GM12878 (cell line): ENCODE measurements around the gene PPP1R9B. TPM values are rescaled to one million over a fixed set of nuclear protein-coding genes. Genes with fewer than 3 reads are reported as not detected.

ENCODE experiments used
- ATAC-seq: fragments of 200-7000 bp; cut with Tn5 transposase; 3 replicates; pipeline ENCODE4 v1.9.1; 2020; ENCODE audit warnings: mild to moderate bottlenecking, moderate library complexity
- BruUV-seq: library from RNA; stranded (reverse); fragments of 400-500 nt; replicated peaks from 2 replicates; lab custom pipeline; 2021; lab: Mats Ljungman, UMichigan
- CTCF ChIA-PET: fragments of 300-600 bp; sonication (Branson Sonifier 250); formaldehyde crosslinking; extraction: SDS; loops from one replicate; lab custom pipeline; 2021; ENCODE audit warnings: inconsistent platforms; lab: Yijun Ruan, JAX
- POLR2A ChIA-PET: fragments of 350-600 bp; formaldehyde crosslinking; extraction: SDS; loops from one replicate; lab custom pipeline; 2021; ENCODE audit warnings: inconsistent platforms; lab: Charles Lee
- RAD21 ChIA-PET: fragments of 300-600 bp; sonication (Branson Sonifier 250); formaldehyde crosslinking; loops from one replicate; lab custom pipeline; 2023; ENCODE audit warnings: antibody characterized with exemption; ENCODE audit not compliant: unreplicated experiment; lab: Charles Lee
- SMC1A ChIA-PET: fragments of 300-600 bp; sonication (Branson Sonifier 250); formaldehyde crosslinking; loops from one replicate; lab custom pipeline; 2023; ENCODE audit not compliant: unreplicated experiment, uncharacterized antibody; lab: Charles Lee
- DNase-seq: peaks from one replicate; pipeline ENCODE4 v3.0.0-alpha.2; 2011; ENCODE audit warnings: low read depth, low spot score
- FAIRE-seq: peaks from 3 replicates; lab custom pipeline; 2011; peaks lifted over from hg19 to GRCh38; lab: Jason Lieb, UNC
- H2AFZ ChIP-seq: 2 replicates; pipeline ENCODE4 v1.6.0; 2011; ENCODE audit warnings: low read depth, low read length, control low read depth; ENCODE audit not compliant: control insufficient read depth
- H3K27ac ChIP-seq: 2 replicates; pipeline ENCODE4 v1.5.1; 2011; ENCODE audit warnings: control low read depth; ENCODE audit not compliant: control insufficient read depth, insufficient read depth
- H3K27me3 ChIP-seq, 2 experiments: replicated peaks in 1 of 2; 2 replicates each; pipeline versions ENCODE4 v1.6.0 to v1.6.1; 2011; ENCODE audit warnings: low read length in 1 of 2; ENCODE audit not compliant: control insufficient read depth in 2 of 2, insufficient read depth in 2 of 2
- H3K36me3 ChIP-seq, 2 experiments: 2 replicates each; pipeline ENCODE4 v1.5.1; 2011; ENCODE audit warnings: low read length in 1 of 2; ENCODE audit not compliant: control insufficient read depth in 2 of 2, insufficient read depth in 2 of 2
- H3K4me1 ChIP-seq: 2 replicates; pipeline ENCODE4 v1.6.1; 2011; ENCODE audit warnings: mild to moderate bottlenecking, low read length, moderate library complexity, mixed read lengths; ENCODE audit not compliant: control insufficient read depth, insufficient read depth
- H3K4me2 ChIP-seq: 2 replicates; pipeline ENCODE4 v1.6.0; 2011; ENCODE audit warnings: control low read depth; ENCODE audit not compliant: control insufficient read depth, insufficient read depth
- H3K4me3 ChIP-seq: fragments of 200-600 bp; sonication (generic); 2 replicates; pipeline ENCODE4 v1.5.1; 2016
- H3K79me2 ChIP-seq: 2 replicates; pipeline ENCODE4 v1.6.0; 2011; ENCODE audit warnings: low read length; ENCODE audit not compliant: control insufficient read depth, insufficient read depth
- H3K9ac ChIP-seq: 2 replicates; pipeline ENCODE4 v1.8.0; 2011; ENCODE audit warnings: low read length, control low read depth, mixed read lengths; ENCODE audit not compliant: control insufficient read depth, insufficient read depth
- H3K9me3 ChIP-seq: replicated peaks from 3 replicates; pipeline ENCODE4 v1.5.1; 2011; ENCODE audit warnings: mild to moderate bottlenecking, low read length; ENCODE audit not compliant: control insufficient read depth, insufficient read depth
- H4K20me1 ChIP-seq: 2 replicates; pipeline ENCODE4 v1.6.0; 2011; ENCODE audit not compliant: control insufficient read depth, insufficient read depth
- EZH2 ChIP-seq: IDR thresholded peaks from 2 replicates; pipeline ENCODE4 v1.6.1; 2012; ENCODE audit warnings: low read depth, mild to moderate bottlenecking, control low read depth, inconsistent platforms, low read length, borderline replicate concordance; ENCODE audit not compliant: control insufficient read depth
- IRF4 ChIP-seq: IDR thresholded peaks from 2 replicates; pipeline ENCODE4 v1.6.1; 2011; ENCODE audit warnings: low read depth, low read length
- NBN ChIP-seq: fragments of 450-650 bp; IDR thresholded peaks from 2 replicates; pipeline ENCODE4 v1.6.1; 2016
- NFIC ChIP-seq: IDR thresholded peaks from 2 replicates; pipeline ENCODE4 v1.6.1; 2012; ENCODE audit warnings: low read depth, mild to moderate bottlenecking, inconsistent platforms, low read length, moderate library complexity
- RAD21 ChIP-seq: IDR thresholded peaks from 2 replicates; pipeline ENCODE4 v1.6.1; 2011; ENCODE audit warnings: mild to moderate bottlenecking, low read depth, low read length, moderate library complexity; ENCODE audit not compliant: insufficient read depth
- SMC3 ChIP-seq: IDR thresholded peaks from 2 replicates; pipeline ENCODE4 v1.6.1; 2011; ENCODE audit warnings: low read length, improper control_type of control experiment, borderline replicate concordance
- ZNF274 ChIP-seq: IDR thresholded peaks from one replicate; pipeline ENCODE4 v1.8.0; 2011; ENCODE audit not compliant: insufficient read length, insufficient read depth
- WGBS: methylation state at CpG from one replicate; pipeline ENCODE4 v1.1.6; 2016; ENCODE audit warnings: low lambda C conversion rate; ENCODE audit not compliant: insufficient replicate concordance, insufficient coverage; ENCODE audit errors: missing lambda C conversion rate; 5-methylcytosine and 5-hydroxymethylcytosine counted together
- in situ Hi-C: fragments of 300-500 bp; cut with MboI; formaldehyde crosslinking; loops from 9 replicates; pipeline ENCODE4 v1.14.3; 2018; ENCODE audit warnings: mixed read lengths
- intact Hi-C: fragments of 100-400 bp; cut with micrococcal nuclease; formaldehyde crosslinking; loops from one replicate; pipeline ENCODE4 v1.14.2; 2022; ENCODE audit not compliant: unreplicated experiment
- polyA plus RNA-seq, 11 experiments: library from polyadenylated mRNA; depleted of rRNA in 4 of 11; unstranded in 6 of 11; stranded (reverse) in 5 of 11; fragments of >200 nt; fragmentation: Nextera tagmentation in 4 of 11; fragmentation: Illumina TruSeq in 1 of 11; extraction: Ambion mirVana in 4 of 11; extraction: Trizol in 1 of 11; gene quantifications; 1 replicate in 1 of 11; 2 replicates in 10 of 11; pipeline versions ENCODE4 v1.2.1 to v1.2.3, GENCODE V29; 2011 to 2016; ENCODE audit warnings: inconsistent platforms in 2 of 11, missing spikeins in 2 of 11, low read depth in 1 of 11
- total RNA-seq, 4 experiments: library from RNA; depleted of rRNA in 3 of 4; stranded (reverse); fragments of >200 nt in 3 of 4; fragmentation: Illumina TruSeq in 1 of 4; extraction: Trizol in 1 of 4; gene quantifications; 2 replicates each; pipeline versions ENCODE4 v1.2.1 to v1.2.3, GENCODE V29; 2013 to 2021
- TF ChIP-seq, protein P1 (sequence below): IDR thresholded peaks from 2 replicates; pipeline ENCODE4 v1.6.1; 2012; ENCODE audit warnings: low read depth, low read length, improper control_type of control experiment
- TF ChIP-seq, protein P2 (sequence below): fragments of 450-650 bp; IDR thresholded peaks from 2 replicates; pipeline ENCODE4 v1.6.1; 2018; ENCODE audit warnings: borderline replicate concordance, mild to moderate bottlenecking; ENCODE audit not compliant: partially characterized antibody

PPP1R9B gene
- total and polyA plus RNA-seq, 10 of the 15 experiments (the other 5 are each of a cell fraction or from before 2014, with no cell fraction given), result 0.20 to 107 (median 37.5) TPM

DNA sequence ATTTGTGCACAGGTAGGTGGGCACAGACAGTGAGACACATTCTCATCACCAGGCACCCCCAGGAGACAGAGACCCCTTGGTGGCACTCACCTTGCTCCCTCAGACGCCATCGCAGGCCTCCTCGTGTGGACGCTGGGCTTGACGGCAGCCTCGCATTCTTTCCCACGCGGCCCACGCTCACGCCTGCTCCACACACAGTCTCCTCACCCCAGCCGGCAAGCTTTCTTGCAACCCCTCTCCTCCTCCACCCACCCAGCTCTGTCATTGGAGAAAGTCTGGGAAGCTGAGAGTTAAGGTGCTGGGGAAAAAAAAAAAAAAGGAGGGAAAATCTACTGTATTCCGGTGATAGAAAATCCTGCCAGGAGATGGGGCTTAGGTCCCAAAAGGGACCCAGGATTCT is 30.1 kb upstream of the PPP1R9B start:
- no TSS peak for BruUV-seq
- in situ Hi-C loops, result no loop called here
- SMC1A ChIA-PET, result no interaction called here
- Histone ChIP-seq H3K9me3 (no peaks in the 10 kb centered on the region), H3K4me3 (no peak overlapping the region), H2AFZ (no peak overlapping the region), H3K79me2 (no peaks in the 10 kb centered on the region), H3K9ac (no peak overlapping the region), H3K36me3 (peaks cover 0 to under 1% of the 10 kb centered on the region in 2 experiments; a peak in 1 of 4 replicates), H3K4me2 (no peak overlapping the region), H3K27me3 (no peaks in the 10 kb centered on the region), H3K27ac (no peak overlapping the region), H3K4me1 (peaks cover 25% of the 10 kb centered on the region), H4K20me1 (no peaks in the 10 kb centered on the region)
- DNase-seq (no peak), FAIRE-seq (no peak), ATAC-seq (no peak)
- RAD21 ChIA-PET, result interaction anchor here (1.7 kb wide), 1 partner anchor 11 kb away, joined by 8 read pairs; no protein-coding TSS in a partner anchor
- intact Hi-C loops, result no loop called here
- TF ChIP-seq EZH2, result no peak
- TF ChIP-seq RAD21, result no peak
- no peak for TF ChIP-seq IRF4
- TF ChIP-seq SMC3, result no peak
- TF ChIP-seq NFIC, result no peak
- TF ChIP-seq NBN, result no peak
- TF ChIP-seq, protein P1, sequence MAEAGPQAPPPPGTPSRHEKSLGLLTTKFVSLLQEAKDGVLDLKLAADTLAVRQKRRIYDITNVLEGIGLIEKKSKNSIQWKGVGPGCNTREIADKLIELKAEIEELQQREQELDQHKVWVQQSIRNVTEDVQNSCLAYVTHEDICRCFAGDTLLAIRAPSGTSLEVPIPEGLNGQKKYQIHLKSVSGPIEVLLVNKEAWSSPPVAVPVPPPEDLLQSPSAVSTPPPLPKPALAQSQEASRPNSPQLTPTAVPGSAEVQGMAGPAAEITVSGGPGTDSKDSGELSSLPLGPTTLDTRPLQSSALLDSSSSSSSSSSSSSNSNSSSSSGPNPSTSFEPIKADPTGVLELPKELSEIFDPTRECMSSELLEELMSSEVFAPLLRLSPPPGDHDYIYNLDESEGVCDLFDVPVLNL, result no peak
- TF ChIP-seq ZNF274, result no peak
- TF ChIP-seq, protein P2, sequence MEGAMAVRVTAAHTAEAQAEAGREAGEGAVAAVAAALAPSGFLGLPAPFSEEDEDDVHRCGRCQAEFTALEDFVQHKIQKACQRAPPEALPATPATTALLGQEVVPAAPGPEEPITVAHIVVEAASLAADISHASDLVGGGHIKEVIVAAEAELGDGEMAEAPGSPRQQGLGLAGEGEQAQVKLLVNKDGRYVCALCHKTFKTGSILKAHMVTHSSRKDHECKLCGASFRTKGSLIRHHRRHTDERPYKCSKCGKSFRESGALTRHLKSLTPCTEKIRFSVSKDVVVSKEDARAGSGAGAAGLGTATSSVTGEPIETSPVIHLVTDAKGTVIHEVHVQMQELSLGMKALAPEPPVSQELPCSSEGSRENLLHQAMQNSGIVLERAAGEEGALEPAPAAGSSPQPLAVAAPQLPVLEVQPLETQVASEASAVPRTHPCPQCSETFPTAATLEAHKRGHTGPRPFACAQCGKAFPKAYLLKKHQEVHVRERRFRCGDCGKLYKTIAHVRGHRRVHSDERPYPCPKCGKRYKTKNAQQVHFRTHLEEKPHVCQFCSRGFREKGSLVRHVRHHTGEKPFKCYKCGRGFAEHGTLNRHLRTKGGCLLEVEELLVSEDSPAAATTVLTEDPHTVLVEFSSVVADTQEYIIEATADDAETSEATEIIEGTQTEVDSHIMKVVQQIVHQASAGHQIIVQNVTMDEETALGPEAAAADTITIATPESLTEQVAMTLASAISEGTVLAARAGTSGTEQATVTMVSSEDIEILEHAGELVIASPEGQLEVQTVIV, result no peak
- CTCF ChIA-PET, result interaction anchor here (1.0 to 3.3 kb wide), 4 partner anchors 11 to 86 kb away, joined by 3 to 14 read pairs (median 6); no protein-coding TSS in a partner anchor
- 79% methylated on average over 12 of the region's 12 CpGs for WGBS
- POLR2A ChIA-PET, result interaction anchor here (0.6 kb wide), 1 partner anchor 50 kb away, joined by 4 read pairs; no protein-coding TSS in a partner anchor
